Activated CD8-positive, alpha-beta memory T cell treated with anti-CD3 and anti-CD28 coated beads for 4 hours (primary cell): ENCODE results near the gene TUBB3.
"Not testable (repeated sequence)": the region's sequence is repeated elsewhere in the genome, so short reads cannot be mapped to it uniquely, and the experiment has no call there.

Experiments used
- DNase-seq, 2 donors: peaks; one replicate each; pipeline ENCODE4 v3.0.0-alpha.2; 2020; ENCODE audit warnings: low read depth in 2 of 2

Gene TUBB3

GRCh38 chr16:89965447-89966225 is 42.5 kb downstream of the TUBB3 start:
- no peak for DNase-seq

- DNase-seq, result no peak
These were observed 43.6 kb downstream of the TUBB3 start for GRCh38 chr16:89966756-89967155.

GRCh38 chr16:89967436-89967835 is 44.3 kb downstream of the TUBB3 start:
- DNase-seq, result not testable (repeated sequence)

GRCh38 chr16:89968074-89968473 is 44.9 kb downstream of the TUBB3 start:
- DNase-seq, result not testable (repeated sequence)

GRCh38 chr16:89969741-89970410 is 46.7 kb downstream of the TUBB3 start:
- no peak for DNase-seq

- DNase-seq, result no peak
These were observed 48.5 kb downstream of the TUBB3 start for GRCh38 chr16:89971495-89972243.

- DNase-seq, result peak; percentile 78 to 83
These were observed 49.4 kb downstream of the TUBB3 start for GRCh38 chr16:89972244-89973234.

GRCh38 chr16:89973235-89973634 is 50.1 kb downstream of the TUBB3 start:
- DNase-seq, result no peak

- no peak for DNase-seq
These were observed 50.7 kb downstream of the TUBB3 start for GRCh38 chr16:89973654-89974335.

GRCh38 chr16:89974870-89975269 is 51.7 kb downstream of the TUBB3 start:
- DNase-seq, result no peak

- no peak for DNase-seq
These were observed 58.3 kb downstream of the TUBB3 start for GRCh38 chr16:89981414-89981813.

GRCh38 chr16:89982318-89982717 is 59.2 kb downstream of the TUBB3 start:
- no peak for DNase-seq

GRCh38 chr16:89983536-89983935 is 60.4 kb downstream of the TUBB3 start:
- no peak for DNase-seq

- DNase-seq, result no peak
These were observed 61.1 kb downstream of the TUBB3 start for GRCh38 chr16:89984216-89984615.

GRCh38 chr16:89985219-89985618 is 62.1 kb downstream of the TUBB3 start:
- DNase-seq, result no peak
